ENCODE data around the gene ACSL1.
A peak's percentile ranks its signal among the peaks of the same experiment; 100 is the strongest.

Gene ACSL1, protein sequence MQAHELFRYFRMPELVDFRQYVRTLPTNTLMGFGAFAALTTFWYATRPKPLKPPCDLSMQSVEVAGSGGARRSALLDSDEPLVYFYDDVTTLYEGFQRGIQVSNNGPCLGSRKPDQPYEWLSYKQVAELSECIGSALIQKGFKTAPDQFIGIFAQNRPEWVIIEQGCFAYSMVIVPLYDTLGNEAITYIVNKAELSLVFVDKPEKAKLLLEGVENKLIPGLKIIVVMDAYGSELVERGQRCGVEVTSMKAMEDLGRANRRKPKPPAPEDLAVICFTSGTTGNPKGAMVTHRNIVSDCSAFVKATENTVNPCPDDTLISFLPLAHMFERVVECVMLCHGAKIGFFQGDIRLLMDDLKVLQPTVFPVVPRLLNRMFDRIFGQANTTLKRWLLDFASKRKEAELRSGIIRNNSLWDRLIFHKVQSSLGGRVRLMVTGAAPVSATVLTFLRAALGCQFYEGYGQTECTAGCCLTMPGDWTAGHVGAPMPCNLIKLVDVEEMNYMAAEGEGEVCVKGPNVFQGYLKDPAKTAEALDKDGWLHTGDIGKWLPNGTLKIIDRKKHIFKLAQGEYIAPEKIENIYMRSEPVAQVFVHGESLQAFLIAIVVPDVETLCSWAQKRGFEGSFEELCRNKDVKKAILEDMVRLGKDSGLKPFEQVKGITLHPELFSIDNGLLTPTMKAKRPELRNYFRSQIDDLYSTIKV

DNA sequence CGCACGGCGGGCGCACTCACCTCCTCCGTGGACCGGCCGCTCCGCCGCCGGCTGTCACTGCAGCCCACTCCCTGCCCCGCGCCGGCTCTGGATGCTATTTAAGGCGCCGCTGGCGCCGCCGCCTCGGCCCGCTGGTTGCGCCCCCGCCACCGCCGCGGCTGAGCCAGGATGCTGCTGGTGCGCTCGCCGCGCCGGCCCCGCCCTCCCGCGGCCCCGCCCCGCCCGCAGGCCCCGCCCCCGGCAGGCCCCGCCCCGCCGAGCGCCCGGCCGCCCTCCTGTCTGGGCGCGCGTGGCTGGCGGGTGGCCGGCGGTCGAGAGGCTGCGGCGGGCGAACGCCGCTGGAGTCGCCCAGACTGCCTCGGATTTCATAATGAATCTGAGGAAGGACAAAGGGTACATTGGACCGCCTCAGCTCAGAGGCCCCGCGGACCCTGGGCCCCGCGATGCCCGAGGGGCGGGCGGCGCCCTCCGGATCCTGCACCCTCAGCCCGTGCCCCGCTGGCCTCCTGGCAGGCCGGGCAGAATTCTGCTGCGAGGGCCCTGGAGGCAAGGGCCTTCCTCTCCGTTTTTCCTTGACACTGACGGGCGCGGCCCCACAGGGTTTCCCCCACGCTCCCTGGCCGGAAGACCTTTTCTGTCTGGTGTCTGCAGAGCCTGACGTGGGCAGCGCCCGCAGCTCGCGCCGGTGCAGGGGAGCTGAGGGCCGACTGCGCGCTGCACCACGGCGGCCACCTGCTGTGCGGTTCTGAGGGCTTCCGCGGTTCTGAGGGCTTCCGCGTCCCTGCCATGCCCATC lies at the start of gene ACSL1:
ACSL1 (minus strand) TSS at position 73 of the 795 bp plus-strand sequence. CDS start 22,454 bp downstream, outside the sequence.
- in situ Hi-C loops (cut with HindIII; ENCODE audit: low pct_unique_long_range_greater_than_20kb, low sequenced_read_pairs), result no loop called here
- no peak for TF ChIP-seq JUND (IDR thresholded peaks at IDR 0.05; ENCODE audit: low read depth)
- peak; percentile 73 for DNase-seq (ENCODE audit: low read depth in 1 of 2, low spot score in 1 of 2)

DNA sequence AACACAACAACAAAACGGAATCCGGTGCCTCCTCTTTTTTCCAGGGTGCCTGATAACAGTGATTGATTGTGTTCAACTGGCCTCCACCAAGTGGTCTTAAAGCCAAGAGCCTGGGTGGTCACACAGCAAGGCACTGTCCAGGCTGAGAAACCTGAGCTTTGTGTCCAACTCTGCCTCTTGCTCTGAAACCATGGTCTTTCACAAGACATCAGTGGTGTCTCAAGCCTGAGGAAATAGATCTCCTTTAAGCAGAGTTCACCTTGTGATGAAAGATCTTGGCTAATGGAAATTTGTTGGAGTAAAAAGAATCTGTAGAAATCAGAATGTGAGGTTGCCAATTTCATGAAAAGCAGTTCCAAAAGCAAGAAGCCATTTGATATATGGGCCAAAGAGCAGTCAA lies 47.3 kb upstream of the ACSL1 start:
- no peak for TF ChIP-seq JUND (IDR thresholded peaks at IDR 0.05; ENCODE audit: low read depth)
- in situ Hi-C loops (cut with HindIII; ENCODE audit: low pct_unique_long_range_greater_than_20kb, low sequenced_read_pairs), result no loop called here
- no peak for DNase-seq (ENCODE audit: low read depth in 1 of 2, low spot score in 1 of 2)

DNA sequence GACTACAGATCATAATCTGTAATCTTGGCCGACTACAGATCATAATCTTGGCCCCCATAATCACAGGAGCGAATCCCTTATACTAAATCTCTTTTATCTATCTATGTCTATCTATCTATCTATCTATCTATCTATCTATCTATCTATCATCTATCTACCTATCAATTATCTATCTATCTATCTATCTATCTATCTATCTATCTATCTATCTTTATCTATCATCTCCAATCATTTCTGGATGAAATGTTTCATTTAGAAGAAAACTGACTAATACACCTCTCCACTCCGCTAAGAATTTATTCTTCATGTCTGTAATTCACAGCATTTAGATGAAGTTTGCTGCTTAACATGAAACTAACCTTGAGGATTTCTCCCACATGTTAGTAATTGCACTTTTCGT lies 45.0 kb upstream of the ACSL1 start:
- no peak for DNase-seq (ENCODE audit: low read depth in 1 of 2, low spot score in 1 of 2)
- in situ Hi-C loops (cut with HindIII; ENCODE audit: low pct_unique_long_range_greater_than_20kb, low sequenced_read_pairs), result no loop called here
- no peak for TF ChIP-seq JUND (IDR thresholded peaks at IDR 0.05; ENCODE audit: low read depth)

DNA sequence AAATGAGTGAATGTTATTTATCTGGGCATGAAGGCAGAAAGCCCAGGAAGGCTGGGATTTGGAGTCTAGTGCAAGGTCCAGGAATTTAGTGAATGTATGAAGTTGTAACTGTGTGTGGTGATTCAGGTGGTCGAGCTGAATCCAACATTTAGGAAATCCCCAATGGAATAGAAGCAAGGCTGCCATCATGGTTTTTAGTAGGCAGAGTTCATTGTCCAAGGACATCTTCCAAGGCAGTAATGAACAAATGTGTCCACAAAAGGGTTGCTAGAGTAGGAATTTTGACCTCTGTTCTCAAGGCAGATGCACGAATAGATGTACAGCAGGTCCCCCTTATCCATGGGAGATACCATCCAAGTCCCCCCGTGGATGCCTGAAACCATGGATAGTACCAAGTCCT lies 42.9 kb upstream of the ACSL1 start:
- no peak for DNase-seq (ENCODE audit: low read depth in 1 of 2, low spot score in 1 of 2)
- no peak for TF ChIP-seq JUND (IDR thresholded peaks at IDR 0.05; ENCODE audit: low read depth)
- in situ Hi-C loops (cut with HindIII; ENCODE audit: low pct_unique_long_range_greater_than_20kb, low sequenced_read_pairs), result no loop called here

DNA sequence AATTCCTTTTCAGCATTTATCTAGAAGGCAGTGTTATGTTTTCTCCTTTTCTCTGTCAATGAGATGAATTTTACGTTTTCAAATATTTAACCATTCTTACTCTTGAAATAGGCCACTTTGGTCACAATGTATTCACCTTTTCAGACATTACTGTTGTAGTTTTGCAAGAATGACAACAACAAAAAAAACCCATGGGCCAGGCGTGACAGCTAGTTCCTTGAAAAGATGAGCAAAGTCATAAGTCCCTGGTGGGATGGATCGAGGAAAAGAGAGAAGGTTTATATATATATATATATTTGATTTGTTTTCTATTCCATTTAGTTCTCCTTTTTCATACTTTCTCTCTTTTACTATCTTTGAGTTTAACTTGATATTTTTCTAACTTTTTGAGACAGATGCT lies 38.1 kb upstream of the ACSL1 start:
- no peak for TF ChIP-seq JUND (IDR thresholded peaks at IDR 0.05; ENCODE audit: low read depth)
- no peak for DNase-seq (ENCODE audit: low read depth in 1 of 2, low spot score in 1 of 2)
- in situ Hi-C loops (cut with HindIII; ENCODE audit: low pct_unique_long_range_greater_than_20kb, low sequenced_read_pairs), result no loop called here

DNA sequence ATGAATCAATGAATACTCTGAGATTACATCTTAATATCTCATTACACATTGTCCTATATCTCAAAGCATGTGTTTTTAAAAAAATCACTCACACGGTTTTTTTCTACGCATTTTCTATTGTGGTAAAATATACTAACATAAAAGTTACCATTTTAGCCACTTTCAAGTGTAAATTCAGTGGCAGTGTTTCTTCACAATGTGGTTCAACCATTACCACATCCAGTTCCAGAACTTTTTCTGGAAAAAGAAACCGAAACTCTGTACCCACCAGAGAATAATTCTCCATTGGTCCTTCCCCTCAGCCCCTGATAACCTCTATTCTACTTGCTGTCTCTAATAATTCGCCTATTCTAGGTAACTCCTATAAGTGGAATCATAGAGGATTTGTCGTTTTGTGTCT lies 35.3 kb upstream of the ACSL1 start:
- no peak for TF ChIP-seq JUND (IDR thresholded peaks at IDR 0.05; ENCODE audit: low read depth)
- DNase-seq (ENCODE audit: low read depth in 1 of 2, low spot score in 1 of 2), result no peak
- in situ Hi-C loops (cut with HindIII; ENCODE audit: low pct_unique_long_range_greater_than_20kb, low sequenced_read_pairs), result no loop called here

DNA sequence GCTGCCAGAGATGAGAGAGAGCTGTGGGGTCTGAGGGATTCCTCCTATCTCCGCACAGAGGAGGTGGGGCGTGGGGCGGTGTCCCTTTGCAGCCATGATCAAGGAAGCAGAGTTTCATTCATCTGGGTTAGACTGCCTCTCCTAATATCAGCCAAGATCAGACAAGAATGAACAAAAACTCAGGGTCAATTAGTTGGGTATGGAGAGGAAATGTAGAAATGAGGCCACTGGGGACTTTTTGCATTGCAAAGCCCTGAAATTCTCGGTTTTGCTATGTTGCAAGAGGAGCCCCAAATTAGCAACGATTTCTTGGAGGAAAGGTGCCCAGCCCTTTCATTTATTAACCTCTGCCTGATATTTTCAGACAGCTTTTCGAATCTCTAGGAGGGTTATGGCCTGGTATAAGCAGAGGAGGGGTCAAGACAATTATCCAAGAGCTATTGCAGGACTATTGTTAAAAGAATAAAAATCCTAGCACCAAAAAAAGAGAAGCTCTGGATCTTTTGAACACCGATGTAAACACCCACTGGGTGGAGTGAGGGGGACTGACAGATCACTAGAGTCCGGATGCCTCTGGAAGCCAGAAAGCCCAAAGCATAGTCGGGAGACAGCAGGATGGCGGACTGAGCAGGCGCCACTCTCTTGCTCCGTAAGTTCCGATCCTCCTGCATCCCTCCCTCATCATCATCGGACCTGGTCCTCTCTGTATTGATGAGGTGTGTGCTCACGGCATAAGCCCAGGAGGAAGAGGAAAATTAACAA lies 34.4 kb upstream of the ACSL1 start:
- in situ Hi-C loops (cut with HindIII; ENCODE audit: low pct_unique_long_range_greater_than_20kb, low sequenced_read_pairs), result no loop called here
- TF ChIP-seq JUND (IDR thresholded peaks at IDR 0.05; ENCODE audit: low read depth), result no peak
- DNase-seq (ENCODE audit: low read depth in 1 of 2, low spot score in 1 of 2), result no peak

DNA sequence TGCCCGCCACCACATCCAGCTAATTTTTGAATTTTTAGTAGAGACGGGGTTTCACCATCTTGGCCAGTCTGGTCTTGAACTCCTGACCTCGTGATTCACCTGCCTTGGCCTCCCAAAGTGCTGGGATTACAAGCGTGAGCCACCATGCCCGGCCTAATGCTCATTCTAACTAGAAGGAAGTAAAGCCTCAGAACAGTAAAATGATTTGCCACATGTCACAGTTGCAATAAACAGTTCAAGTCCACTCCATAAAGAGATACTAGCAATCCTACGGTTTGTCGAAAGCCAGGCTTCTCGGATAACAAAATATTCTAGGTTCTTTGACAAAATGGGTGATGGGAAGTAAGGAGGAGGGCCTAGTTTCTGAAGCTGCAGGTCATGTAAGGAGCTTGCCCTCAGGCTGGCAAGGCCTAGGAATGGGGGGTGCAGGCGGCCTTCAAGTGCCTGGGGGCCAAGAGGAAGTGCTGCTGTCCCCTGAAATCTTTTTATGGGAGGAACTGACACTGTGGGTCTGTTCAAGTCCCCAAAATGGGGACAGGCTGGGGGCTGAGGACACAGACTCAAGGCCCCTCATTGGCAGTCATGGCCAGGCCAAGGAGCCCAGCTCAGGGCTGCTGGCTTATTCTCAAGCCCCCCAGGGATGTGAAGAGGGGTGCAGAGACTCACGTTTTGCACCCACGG lies 31.8 kb upstream of the ACSL1 start:
- no peak for TF ChIP-seq JUND (IDR thresholded peaks at IDR 0.05; ENCODE audit: low read depth)
- no peak for DNase-seq (ENCODE audit: low read depth in 1 of 2, low spot score in 1 of 2)
- in situ Hi-C loops (cut with HindIII; ENCODE audit: low pct_unique_long_range_greater_than_20kb, low sequenced_read_pairs), result no loop called here

DNA sequence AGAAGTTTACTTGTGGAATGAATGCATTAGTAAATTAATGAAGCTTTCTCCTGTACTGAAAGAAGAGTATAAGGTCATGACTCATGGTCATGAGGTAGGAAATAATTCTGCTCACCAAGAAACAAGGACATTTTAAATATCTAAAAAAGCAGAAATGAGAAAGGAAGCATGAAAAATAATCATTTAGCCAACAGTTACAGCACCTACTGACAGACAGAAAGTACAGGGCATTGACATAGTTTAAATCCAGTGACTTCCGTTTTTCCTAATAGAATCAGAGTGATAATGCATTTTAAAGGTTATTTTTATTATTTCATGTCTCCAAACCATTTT lies 30.5 kb upstream of the ACSL1 start:
- no peak for DNase-seq (ENCODE audit: low read depth in 1 of 2, low spot score in 1 of 2)
- no peak for TF ChIP-seq JUND (IDR thresholded peaks at IDR 0.05; ENCODE audit: low read depth)
- in situ Hi-C loops (cut with HindIII; ENCODE audit: low pct_unique_long_range_greater_than_20kb, low sequenced_read_pairs), result no loop called here

DNA sequence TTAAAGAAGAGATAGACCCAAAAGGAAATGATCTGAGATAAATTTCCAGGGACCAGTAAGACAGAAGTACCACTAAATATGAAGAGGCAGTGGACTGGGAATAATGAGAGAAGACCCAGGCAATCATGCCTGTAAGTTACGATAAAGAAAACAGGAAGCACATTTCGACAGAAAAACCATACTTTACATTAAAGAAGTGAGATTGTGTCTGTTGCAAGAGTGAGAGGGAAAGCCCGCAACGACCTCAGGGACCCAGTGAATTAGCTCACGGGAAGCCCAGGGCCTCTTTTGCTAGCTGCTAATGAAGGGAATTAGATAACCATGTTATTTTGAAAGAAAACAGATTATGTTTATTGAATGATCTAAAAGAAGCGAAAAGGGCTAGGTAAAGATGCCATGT lies 28.9 kb upstream of the ACSL1 start:
- in situ Hi-C loops (cut with HindIII; ENCODE audit: low pct_unique_long_range_greater_than_20kb, low sequenced_read_pairs), result no loop called here
- no peak for DNase-seq (ENCODE audit: low read depth in 1 of 2, low spot score in 1 of 2)
- TF ChIP-seq JUND (IDR thresholded peaks at IDR 0.05; ENCODE audit: low read depth), result no peak

DNA sequence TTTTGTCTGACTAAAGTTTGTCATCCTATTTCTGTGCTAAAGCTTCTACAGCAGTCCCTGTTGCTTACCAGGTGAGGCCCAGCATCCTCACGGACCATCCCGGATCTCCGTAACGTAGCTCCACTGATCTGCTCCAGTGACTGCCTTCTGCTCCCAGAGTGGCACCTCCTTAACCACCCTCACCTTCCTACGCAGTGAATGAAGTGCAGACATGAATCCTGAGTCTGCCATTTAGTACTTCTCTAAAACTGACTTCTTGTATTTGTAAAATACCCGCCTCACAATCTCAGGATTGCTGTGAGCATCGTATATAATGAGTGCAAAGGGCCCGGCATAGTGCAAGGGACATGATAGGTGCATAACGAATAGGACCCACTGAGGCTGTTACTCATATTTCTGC lies 27.7 kb upstream of the ACSL1 start:
- no peak for TF ChIP-seq JUND (IDR thresholded peaks at IDR 0.05; ENCODE audit: low read depth)
- in situ Hi-C loops (cut with HindIII; ENCODE audit: low pct_unique_long_range_greater_than_20kb, low sequenced_read_pairs), result no loop called here
- DNase-seq (ENCODE audit: low read depth in 1 of 2, low spot score in 1 of 2), result no peak

DNA sequence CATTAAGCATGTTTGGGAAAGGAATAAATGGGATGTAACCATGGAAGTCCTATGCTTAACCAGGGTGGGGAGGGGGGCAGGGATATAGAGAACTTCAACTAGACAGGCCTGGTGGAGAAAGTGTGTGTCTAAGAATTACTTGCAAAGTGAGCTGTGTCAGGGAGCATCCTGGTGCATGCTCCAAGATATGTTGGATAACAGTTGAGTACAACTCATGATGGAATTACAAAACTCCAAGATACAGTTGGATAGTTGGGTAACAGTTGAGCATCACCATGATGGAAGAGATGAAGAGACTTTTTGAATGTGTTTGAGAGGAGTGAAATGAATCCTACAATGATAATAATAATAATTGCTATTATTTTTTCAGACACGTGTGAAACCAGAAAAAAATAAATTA lies 26.1 kb upstream of the ACSL1 start:
- TF ChIP-seq JUND (IDR thresholded peaks at IDR 0.05; ENCODE audit: low read depth), result no peak
- DNase-seq (ENCODE audit: low read depth in 1 of 2, low spot score in 1 of 2), result no peak
- in situ Hi-C loops (cut with HindIII; ENCODE audit: low pct_unique_long_range_greater_than_20kb, low sequenced_read_pairs), result no loop called here

All from T47D (cell line).